Endothelial cell of umbilical vein (primary cell): Measurements from ENCODE around the gene XIRP2. TPM values are rescaled to one million over a fixed set of nuclear protein-coding genes. Genes with fewer than 3 reads are reported as not detected.
A peak's percentile ranks its signal among the peaks of the same experiment; 100 is the strongest.

ENCODE experiments used
- BruUV-seq: library from RNA; stranded (reverse); fragments of 400-500 nt; replicated peaks from 2 replicates; lab custom pipeline; 2021; lab: Mats Ljungman, UMichigan
- CTCF ChIA-PET: fragments of 300-600, 350-600 bp; sonication (Branson Sonifier 250); formaldehyde crosslinking; loops from one replicate; lab custom pipeline; 2021; ENCODE audit warnings: antibody characterized with exemption, inconsistent platforms; lab: Charles Lee
- POLR2A ChIA-PET: fragments of 300-600, 350-600 bp; sonication (Branson Sonifier 250); formaldehyde crosslinking; loops from one replicate; lab custom pipeline; 2021; ENCODE audit warnings: antibody characterized with exemption, inconsistent platforms; lab: Charles Lee
- DNase-seq: peaks from one replicate; pipeline ENCODE4 v3.0.0-alpha.2; 2011; ENCODE audit warnings: low read depth, low spot score
- FAIRE-seq: peaks from 2 replicates; lab custom pipeline; 2011; peaks lifted over from hg19 to GRCh38; lab: Jason Lieb, UNC
- H2AFZ ChIP-seq: 2 replicates; pipeline ENCODE4 v1.6.0; 2012; ENCODE audit warnings: low read depth, low read length, control low read depth, inconsistent platforms
- H3K27ac ChIP-seq: 2 replicates; pipeline ENCODE4 v1.5.1; 2011; ENCODE audit warnings: low read depth, mild to moderate bottlenecking, control low read depth, low read length, moderate library complexity; ENCODE audit not compliant: insufficient read depth
- H3K27me3 ChIP-seq, 2 experiments: 2 replicates each; pipeline versions ENCODE4 v1.6.0 to v1.6.1; 2011; ENCODE audit warnings: low read length in 2 of 2, mixed read lengths in 1 of 2; ENCODE audit not compliant: control insufficient read depth in 2 of 2, insufficient read depth in 2 of 2
- H3K36me3 ChIP-seq, 2 experiments: 2 replicates in 1 of 2; 3 replicates in 1 of 2; pipeline ENCODE4 v1.5.1; 2011; ENCODE audit warnings: low read length in 2 of 2, mild to moderate bottlenecking in 1 of 2, moderate library complexity in 1 of 2; ENCODE audit not compliant: control insufficient read depth in 2 of 2, insufficient read depth in 2 of 2; ENCODE audit errors: extremely low read depth in 1 of 2
- H3K4me1 ChIP-seq: 3 replicates; pipeline ENCODE4 v1.5.1; 2011; ENCODE audit warnings: mild to moderate bottlenecking, low read length; ENCODE audit not compliant: control insufficient read depth, insufficient read depth; ENCODE audit errors: extremely low read depth
- H3K4me2 ChIP-seq: 2 replicates; pipeline ENCODE4 v1.6.1; 2011; ENCODE audit warnings: low read length, control low read depth, mixed read lengths; ENCODE audit not compliant: insufficient read depth
- H3K4me3 ChIP-seq, 3 experiments: fragments of 200-600 bp in 1 of 3; sonication (generic), shearing (Covaris generic) in 1 of 3; replicated peaks in 1 of 3; 2 replicates each; pipeline ENCODE4 v1.5.1; 2011 to 2016; ENCODE audit warnings: control low read depth in 3 of 3, low read length in 3 of 3, mild to moderate bottlenecking in 2 of 3, inconsistent platforms in 1 of 3, low read depth in 1 of 3, moderate library complexity in 1 of 3; ENCODE audit not compliant: insufficient read depth in 1 of 3
- H3K79me2 ChIP-seq: 2 replicates; pipeline ENCODE4 v1.6.0; 2012; ENCODE audit warnings: low read length, inconsistent platforms; ENCODE audit not compliant: control insufficient read depth, insufficient read depth
- H3K9ac ChIP-seq: replicated peaks from 2 replicates; pipeline ENCODE3; 2011; ENCODE audit warnings: low read length, control low read depth; ENCODE audit not compliant: insufficient read depth; ENCODE audit errors: extremely low read depth
- H3K9me1 ChIP-seq: replicated peaks from 3 replicates; pipeline ENCODE4 v1.6.0; 2011; ENCODE audit warnings: mild to moderate bottlenecking, low read length; ENCODE audit not compliant: control insufficient read depth, insufficient read depth; ENCODE audit errors: extremely low read depth
- H3K9me3 ChIP-seq: replicated peaks from 2 replicates; pipeline ENCODE4 v1.5.1; 2012; ENCODE audit warnings: low read length, inconsistent platforms; ENCODE audit not compliant: control insufficient read depth, insufficient read depth
- H4K20me1 ChIP-seq: replicated peaks from 2 replicates; pipeline ENCODE3; 2011; ENCODE audit warnings: mild to moderate bottlenecking, low read length; ENCODE audit not compliant: control insufficient read depth, insufficient read depth; ENCODE audit errors: extremely low read depth
- CTCF ChIP-seq, 2 donors: IDR thresholded peaks; 1 replicate in 1 of 2; 2 replicates in 1 of 2; pipeline ENCODE4 v1.5.1; 2011; ENCODE audit warnings: low read length in 2 of 2, mild to moderate bottlenecking in 2 of 2, moderate library complexity in 2 of 2, control low read depth in 1 of 2, inconsistent platforms in 1 of 2, low read depth in 1 of 2; ENCODE audit not compliant: insufficient read depth in 1 of 2; ENCODE audit errors: extremely low read depth in 1 of 2
- EZH2 ChIP-seq: IDR thresholded peaks from 2 replicates; pipeline ENCODE4 v1.6.1; 2012; ENCODE audit warnings: borderline replicate concordance, low read depth, mild to moderate bottlenecking, moderate library complexity, low read length, inconsistent platforms; ENCODE audit not compliant: severe bottlenecking
- FOS ChIP-seq: IDR thresholded peaks from 2 replicates; pipeline ENCODE4 v1.6.1; 2011; ENCODE audit warnings: mild to moderate bottlenecking, low read length, moderate library complexity, borderline replicate concordance; ENCODE audit not compliant: insufficient read depth
- GATA2 ChIP-seq: IDR thresholded peaks from 2 replicates; pipeline ENCODE4 v1.7.0; 2011; ENCODE audit warnings: low read depth, mild to moderate bottlenecking, moderate library complexity, mixed read lengths, low read length; ENCODE audit not compliant: insufficient read length, insufficient read depth
- JUN ChIP-seq: IDR thresholded peaks from 2 replicates; pipeline ENCODE4 v1.6.1; 2011; ENCODE audit warnings: borderline replicate concordance, low read depth; ENCODE audit not compliant: insufficient read length, insufficient read depth
- MAX ChIP-seq: IDR thresholded peaks from 2 replicates; pipeline ENCODE4 v1.6.1; 2011; ENCODE audit not compliant: insufficient read depth, insufficient read length
- MYC ChIP-seq: IDR thresholded peaks from one replicate; pipeline ENCODE4 v1.6.1; 2011; ENCODE audit warnings: mild to moderate bottlenecking, low read depth, low read length
- POLR2A ChIP-seq: IDR thresholded peaks from 2 replicates; pipeline ENCODE4 v1.6.1; 2012; ENCODE audit warnings: low read depth, mild to moderate bottlenecking, control low read depth, low read length
- POLR2AphosphoS5 ChIP-seq: IDR thresholded peaks from 2 replicates; pipeline ENCODE4 v1.6.1; 2012; ENCODE audit warnings: low read depth, mild to moderate bottlenecking, control low read depth, low read length, moderate library complexity; ENCODE audit not compliant: insufficient read depth
- dilution Hi-C: fragments of 300-500 bp; cut with MboI; formaldehyde crosslinking; loops from one replicate; pipeline ENCODE4 v1.15.0; 2019; ENCODE audit warnings: low sequenced_read_pairs; ENCODE audit not compliant: extremely low pct_ligation_motif_present
- intact Hi-C: fragments of 100-400 bp; cut with micrococcal nuclease; formaldehyde crosslinking; loops from one replicate; pipeline ENCODE4 v1.10.0; 2022
- polyA plus RNA-seq, 4 experiments: library from polyadenylated mRNA; depleted of rRNA in 3 of 4; stranded (reverse) in 3 of 4; unstranded in 1 of 4; fragments of >200 nt; gene quantifications; 2 replicates each; pipeline versions ENCODE4 v1.2.1 to v1.2.3, GENCODE V29; 2011 to 2012; ENCODE audit warnings: missing spikeins in 1 of 4
- total RNA-seq: library from RNA; stranded (reverse); gene quantifications from 2 replicates; pipeline ENCODE4 v1.2.3, GENCODE V29; 2021

Gene XIRP2
- total and polyA plus RNA-seq, 2 donors (not counting 3 experiments of a cell fraction or from before 2014, with no cell fraction given) = 0.08 to 0.66 TPM

GRCh38 chr2:167140330-167140729 lies 252.1 kb downstream of the XIRP2 start:
- H3K79me2 ChIP-seq = no peaks in the 10 kb centered on the region
- CTCF ChIA-PET = interaction anchor here (0.9 kb wide), 1 partner anchor 9 kb away, joined by 3 read pairs; no protein-coding TSS in a partner anchor
- DNase-seq (no peak), FAIRE-seq (no peak)
- TSS peak; percentile 74 for BruUV-seq
- H2AFZ ChIP-seq = no peak overlapping the region
- peak overlapping the region; percentile 62 for H3K27ac ChIP-seq
- H4K20me1 ChIP-seq = no peaks in the 10 kb centered on the region
- intact Hi-C loops (loop anchor here (10.0 kb wide), 1 partner anchor 486 kb away; no protein-coding TSS in a partner anchor), dilution Hi-C loops (no loop called here)
- no peaks in the 10 kb centered on the region for H3K36me3 ChIP-seq
- no peaks in the 10 kb centered on the region for H3K9me3 ChIP-seq
- H3K4me2 ChIP-seq = no peak overlapping the region
- H3K27me3 ChIP-seq = no peaks in the 10 kb centered on the region
- POLR2A ChIA-PET = no interaction called here
- no peak overlapping the region for H3K9ac ChIP-seq
- H3K4me3 ChIP-seq = no peak overlapping the region
- TF ChIP-seq GATA2 = no peak
- no peak for TF ChIP-seq MAX
- no peak for TF ChIP-seq CTCF (IDR thresholded peaks at IDR 0.05; ENCODE audit: extremely low read depth in 1 of 2, insufficient read depth in 1 of 2, low read depth in 1 of 2, low read length in 2 of 2)
- TF ChIP-seq JUN = no peak
- TF ChIP-seq EZH2 = no peak
- TF ChIP-seq POLR2A = no peak
- TF ChIP-seq POLR2AphosphoS5 = no peak
- TF ChIP-seq FOS = no peak
- TF ChIP-seq MYC = no peak
- no peaks in the 10 kb centered on the region for H3K9me1 ChIP-seq
- peaks cover 10% of the 10 kb centered on the region for H3K4me1 ChIP-seq
